Measurements from ENCODE around the gene MCTP1. TPM values are rescaled to one million over a fixed set of nuclear protein-coding genes. Genes with fewer than 3 reads are reported as not detected.

MCTP1 gene
- total and polyA plus RNA-seq, 2 of the 13 experiments (the other 11 are each of a cell fraction or from before 2014, with no cell fraction given): 0.15 to 0.48 TPM

GRCh38 chr5:94992325-94992724, 292.6 kb downstream of the MCTP1 start:
- POLR2A ChIA-PET: no interaction called here

More at GRCh38 chr5:94992325-94992724, 292.6 kb downstream of the MCTP1 start:
- no peaks in the 10 kb centered on the region for H3K4me1 ChIP-seq (ENCODE audit: insufficient read depth, low read length)
- no peaks in the 10 kb centered on the region for H4K20me1 ChIP-seq (ENCODE audit: insufficient read depth, low read length)
- H3K9me3 ChIP-seq (ENCODE audit: low read length): no peaks in the 10 kb centered on the region
- no peaks in the 10 kb centered on the region for H3K79me2 ChIP-seq (ENCODE audit: insufficient read depth, low read length)
- in situ Hi-C loops (cut with HindIII; ENCODE audit: extremely low pct_ligation_motif_present, low pct_unique_long_range_greater_than_20kb): no loop called here
- H2AFZ ChIP-seq (ENCODE audit: low read length): no peak overlapping the region
- H3K4me3 ChIP-seq (replicated peaks in 1 of 3; ENCODE audit: insufficient read depth in 1 of 3, low read depth in 2 of 3, low read length in 3 of 3): no peak overlapping the region
- BruUV-seq (replicated peaks): no TSS peak
- H3K27me3 ChIP-seq (ENCODE audit: control insufficient read depth in 1 of 2, insufficient read depth in 2 of 2, low read length in 2 of 2): no peaks in the 10 kb centered on the region
- DNase-seq (ENCODE audit: low spot score) (no peak), ATAC-seq (no peak), FAIRE-seq (no peak)
- intact Hi-C loops (cut with micrococcal nuclease; ENCODE audit: unreplicated experiment): no loop called here
- no peak overlapping the region for H3K27ac ChIP-seq (ENCODE audit: extremely low read length, insufficient read depth, low read length)
- WGBS (ENCODE audit: low lambda C conversion rate): 3% methylated on average over 2 of the region's 2 CpGs
- no peak overlapping the region for H3K9ac ChIP-seq (ENCODE audit: insufficient read depth, low read depth, low read length)
- H3K36me3 ChIP-seq (replicated peaks in 1 of 2; ENCODE audit: control insufficient read depth in 1 of 2, insufficient read depth in 2 of 2, low read length in 2 of 2): no peaks in the 10 kb centered on the region
- CTCF ChIA-PET (ENCODE audit: low intra/inter-chr PET ratio, low total read pairs): no interaction called here
- no peak overlapping the region for H3K4me2 ChIP-seq (ENCODE audit: low read depth, low read length)
- TF ChIP-seq SATB2 (CRISPR knock-in tag; IDR thresholded peaks at IDR 0.05) (no peak), TOE1 (CRISPR knock-in tag; IDR thresholded peaks at IDR 0.05) (no peak), TEF (CRISPR knock-in tag; IDR thresholded peaks at IDR 0.05) (no peak), KAT2B (IDR thresholded peaks at IDR 0.05; ENCODE audit: borderline replicate concordance, low read depth, low read length) (no peak), CREB3 (CRISPR knock-in tag; IDR thresholded peaks at IDR 0.05) (no peak), ZNF451 (CRISPR knock-in tag; IDR thresholded peaks at IDR 0.05) (no peak), TBX2 (CRISPR knock-in tag; IDR thresholded peaks at IDR 0.05; ENCODE audit: borderline replicate concordance) (no peak), ARHGAP35 (CRISPR knock-in tag; IDR thresholded peaks at IDR 0.05; ENCODE audit: borderline replicate concordance) (no peak), PRMT3 (CRISPR knock-in tag; IDR thresholded peaks at IDR 0.05; ENCODE audit: borderline replicate concordance, low read depth) (no peak), ZNF75D (CRISPR knock-in tag; IDR thresholded peaks at IDR 0.05; ENCODE audit: borderline replicate concordance) (no peak)
